Neural progenitor cell (in vitro differentiated cells): ENCODE data around the gene RTN4RL1. TPM values are rescaled to one million over a fixed set of nuclear protein-coding genes. Genes with fewer than 3 reads are reported as not detected.

Experiments used
- DNase-seq: peaks from one replicate; pipeline ENCODE4 v3.0.0-alpha.2; 2016; ENCODE audit warnings: low spot score
- H2AFZ ChIP-seq: fragments of 200-600 bp; sonication (generic); replicated peaks from 2 replicates; pipeline ENCODE4 v1.6.1; 2016; ENCODE audit warnings: antibody characterized with exemption
- H3F3A ChIP-seq: fragments of 200-600 bp; sonication (generic); 2 replicates; pipeline ENCODE4 v1.6.1; 2016; ENCODE audit warnings: antibody characterized with exemption, low read depth
- H3K27ac ChIP-seq: fragments of 200-600 bp; sonication (generic); 2 replicates; pipeline ENCODE4 v1.5.1; 2016; ENCODE audit warnings: mild to moderate bottlenecking
- H3K27me3 ChIP-seq: fragments of 200-600 bp; sonication (generic); 2 replicates; pipeline ENCODE4 v1.6.1; 2016; ENCODE audit warnings: mild to moderate bottlenecking, moderate library complexity
- H3K36me3 ChIP-seq: fragments of 200-600 bp; sonication (generic); 2 replicates; pipeline ENCODE4 v1.5.1; 2016
- H3K4me1 ChIP-seq: fragments of 200-600 bp; sonication (generic); 2 replicates; pipeline ENCODE4 v1.6.1; 2016; ENCODE audit warnings: mixed run types
- H3K4me2 ChIP-seq: fragments of 200-600 bp; sonication (generic); 2 replicates; pipeline ENCODE4 v1.6.1; 2016
- H3K4me3 ChIP-seq: fragments of 200-600 bp; sonication (generic); 2 replicates; pipeline ENCODE4 v1.5.1; 2016
- H3K79me2 ChIP-seq: fragments of 200-600 bp; sonication (generic); 2 replicates; pipeline ENCODE4 v1.6.1; 2016; ENCODE audit warnings: low read depth
- H3K9ac ChIP-seq: fragments of 200-600 bp; sonication (generic); 2 replicates; pipeline ENCODE4 v1.6.1; 2016
- H3K9me3 ChIP-seq: fragments of 200-600 bp; sonication (generic); 2 replicates; pipeline ENCODE4 v1.5.1; 2016; ENCODE audit warnings: low read depth
- H4K20me1 ChIP-seq: fragments of 200-600 bp; sonication (generic); 2 replicates; pipeline ENCODE4 v1.6.1; 2016; ENCODE audit warnings: low read depth
- H3K27ac Mint-ChIP-seq: 3 replicates; pipeline ENCODE4 v1.8.0; 2021; ENCODE audit warnings: mixed read lengths
- H3K27me3 Mint-ChIP-seq: 2 replicates; pipeline ENCODE4 v1.8.0; 2022; ENCODE audit warnings: low read depth, mild to moderate bottlenecking, inconsistent platforms, moderate library complexity, mixed read lengths; ENCODE audit not compliant: insufficient read depth
- H3K36me3 Mint-ChIP-seq: 3 replicates; pipeline ENCODE4 v1.8.0; 2021; ENCODE audit warnings: mixed read lengths
- H3K4me1 Mint-ChIP-seq: 3 replicates; pipeline ENCODE4 v1.8.0; 2021; ENCODE audit warnings: mixed read lengths
- H3K4me3 Mint-ChIP-seq: 3 replicates; pipeline ENCODE4 v1.8.0; 2021; ENCODE audit warnings: mild to moderate bottlenecking, moderate library complexity, mixed read lengths
- H3K9me3 Mint-ChIP-seq: 3 replicates; pipeline ENCODE4 v1.8.0; 2020; ENCODE audit warnings: mixed read lengths
- EZH2 ChIP-seq: fragments of 200-600 bp; sonication (generic); IDR thresholded peaks from 2 replicates; pipeline ENCODE4 v1.6.1; 2017; ENCODE audit warnings: antibody characterized with exemption, mild to moderate bottlenecking, moderate library complexity
- EZH2phosphoT487 ChIP-seq: fragments of 200-600 bp; sonication (generic); IDR thresholded peaks from 2 replicates; pipeline ENCODE4 v1.6.1; 2017; ENCODE audit warnings: antibody characterized with exemption
- total RNA-seq: library from RNA; depleted of rRNA; stranded (reverse); fragments of >200 nt; gene quantifications from 2 replicates; pipeline ENCODE4 v1.2.3, GENCODE V29; 2015; ENCODE audit warnings: low replicate concordance
- TF ChIP-seq, protein P1 (sequence below): fragments of 200-600 bp; sonication (generic); IDR thresholded peaks from 2 replicates; pipeline ENCODE4 v1.5.1; 2017; ENCODE audit warnings: antibody characterized with exemption, mild to moderate bottlenecking

RTN4RL1 gene
- total RNA-seq, 1 donor from 2014 or later: 3.4 TPM

DNA sequence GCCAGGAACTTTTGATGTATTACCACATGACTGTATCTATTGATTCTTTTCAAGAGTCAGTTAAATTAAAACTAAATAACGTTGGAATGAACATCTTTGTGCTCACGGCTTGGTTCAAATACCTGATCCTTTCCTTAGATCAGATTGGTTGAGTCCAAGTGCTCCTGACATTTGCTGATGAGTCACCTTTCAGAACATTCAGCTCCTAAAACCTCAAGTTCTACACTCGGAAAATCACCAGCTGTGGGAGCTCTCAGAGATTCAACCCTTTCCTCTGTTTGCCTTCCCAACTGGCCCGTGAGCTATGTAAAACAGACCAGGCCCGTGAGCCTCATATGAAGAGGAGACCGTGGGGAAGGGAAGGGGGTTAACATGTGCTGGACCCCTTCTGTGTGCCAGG, 68.1 kb downstream of the RTN4RL1 start:
- Histone ChIP-seq H3K9ac (no peak overlapping the region), H4K20me1 (no peaks in the 10 kb centered on the region), H3F3A (peaks cover 28% of the 10 kb centered on the region), H3K4me3 (no peak overlapping the region), H3K4me2 (no peak overlapping the region), H3K79me2 (no peaks in the 10 kb centered on the region), H3K27me3 (peaks cover 4% of the 10 kb centered on the region), H3K9me3 (no peaks in the 10 kb centered on the region), H2AFZ (no peak overlapping the region), H3K36me3 (no peaks in the 10 kb centered on the region), H3K27ac (no peak overlapping the region), H3K4me1 (peaks cover 21% of the 10 kb centered on the region)
- no peaks in the 10 kb centered on the region for H3K36me3 Mint-ChIP-seq
- H3K9me3 Mint-ChIP-seq: no peaks in the 10 kb centered on the region
- peaks cover 50% of the 10 kb centered on the region for H3K4me1 Mint-ChIP-seq
- H3K4me3 Mint-ChIP-seq: no peak overlapping the region
- peaks cover 15% of the 10 kb centered on the region for H3K27me3 Mint-ChIP-seq
- no peak for TF ChIP-seq EZH2
- TF ChIP-seq, protein P1, sequence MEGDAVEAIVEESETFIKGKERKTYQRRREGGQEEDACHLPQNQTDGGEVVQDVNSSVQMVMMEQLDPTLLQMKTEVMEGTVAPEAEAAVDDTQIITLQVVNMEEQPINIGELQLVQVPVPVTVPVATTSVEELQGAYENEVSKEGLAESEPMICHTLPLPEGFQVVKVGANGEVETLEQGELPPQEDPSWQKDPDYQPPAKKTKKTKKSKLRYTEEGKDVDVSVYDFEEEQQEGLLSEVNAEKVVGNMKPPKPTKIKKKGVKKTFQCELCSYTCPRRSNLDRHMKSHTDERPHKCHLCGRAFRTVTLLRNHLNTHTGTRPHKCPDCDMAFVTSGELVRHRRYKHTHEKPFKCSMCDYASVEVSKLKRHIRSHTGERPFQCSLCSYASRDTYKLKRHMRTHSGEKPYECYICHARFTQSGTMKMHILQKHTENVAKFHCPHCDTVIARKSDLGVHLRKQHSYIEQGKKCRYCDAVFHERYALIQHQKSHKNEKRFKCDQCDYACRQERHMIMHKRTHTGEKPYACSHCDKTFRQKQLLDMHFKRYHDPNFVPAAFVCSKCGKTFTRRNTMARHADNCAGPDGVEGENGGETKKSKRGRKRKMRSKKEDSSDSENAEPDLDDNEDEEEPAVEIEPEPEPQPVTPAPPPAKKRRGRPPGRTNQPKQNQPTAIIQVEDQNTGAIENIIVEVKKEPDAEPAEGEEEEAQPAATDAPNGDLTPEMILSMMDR: no peak
- DNase-seq: no peak
- no peak overlapping the region for H3K27ac Mint-ChIP-seq

DNA sequence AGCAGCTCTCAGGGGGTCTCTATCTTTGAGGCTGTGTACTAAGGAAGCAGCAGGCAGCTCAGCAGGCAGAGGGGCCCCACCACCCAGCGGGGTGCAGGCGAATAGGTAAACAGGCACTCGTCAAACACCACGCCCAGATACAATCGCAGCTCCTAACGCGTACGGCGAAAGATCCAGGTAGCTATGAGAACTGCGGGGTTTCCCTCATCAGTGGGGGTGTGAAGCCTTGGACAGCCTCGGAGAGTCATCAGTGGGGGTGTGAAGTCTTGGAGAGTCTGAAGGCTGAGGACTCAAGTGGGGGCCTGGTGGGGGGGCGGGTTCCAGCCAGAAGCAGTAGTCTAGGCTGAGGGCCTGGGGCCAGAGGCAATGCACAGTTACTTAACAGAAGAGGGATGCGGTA, 69.0 kb downstream of the RTN4RL1 start:
- H3K9me3 Mint-ChIP-seq: no peaks in the 10 kb centered on the region
- H3K27me3 Mint-ChIP-seq: peaks cover 17% of the 10 kb centered on the region
- no peak overlapping the region for H3K27ac Mint-ChIP-seq
- no peaks in the 10 kb centered on the region for H3K9me3 ChIP-seq
- DNase-seq: no peak
- H3K27ac ChIP-seq: no peak overlapping the region
- peaks cover 19% of the 10 kb centered on the region for H3K4me1 ChIP-seq
- H3F3A ChIP-seq: peaks cover 21% of the 10 kb centered on the region
- H3K27me3 ChIP-seq: peaks cover 4% of the 10 kb centered on the region
- H3K4me3 ChIP-seq: no peak overlapping the region
- H2AFZ ChIP-seq: no peak overlapping the region
- H3K4me3 Mint-ChIP-seq: peak overlapping the region; percentile 6
- H3K9ac ChIP-seq: no peak overlapping the region
- H3K79me2 ChIP-seq: no peaks in the 10 kb centered on the region
- H3K36me3 Mint-ChIP-seq: no peaks in the 10 kb centered on the region
- no peak overlapping the region for H3K4me2 ChIP-seq
- H3K36me3 ChIP-seq: no peaks in the 10 kb centered on the region
- TF ChIP-seq, protein P1: no peak
- TF ChIP-seq EZH2phosphoT487: no peak
- TF ChIP-seq EZH2: no peak
- no peaks in the 10 kb centered on the region for H4K20me1 ChIP-seq
- peaks cover 52% of the 10 kb centered on the region for H3K4me1 Mint-ChIP-seq

- H3K36me3 Mint-ChIP-seq: no peaks in the 10 kb centered on the region
- no peak overlapping the region for H3K9ac ChIP-seq
- H3K36me3 ChIP-seq: no peaks in the 10 kb centered on the region
- H3K4me1 Mint-ChIP-seq: peaks cover 39% of the 10 kb centered on the region
- no peak overlapping the region for H3K4me3 ChIP-seq
- DNase-seq: no peak
- peaks cover 10% of the 10 kb centered on the region for H3F3A ChIP-seq
- TF ChIP-seq EZH2phosphoT487 (no peak), EZH2 (no peak)
- TF ChIP-seq, protein P1: no peak
- no peak overlapping the region for H3K27ac Mint-ChIP-seq
- no peaks in the 10 kb centered on the region for H3K9me3 ChIP-seq
- no peak overlapping the region for H3K4me3 Mint-ChIP-seq
- H3K27me3 ChIP-seq: peaks cover 4% of the 10 kb centered on the region
- no peak overlapping the region for H3K27ac ChIP-seq
- H3K4me2 ChIP-seq: no peak overlapping the region
- H2AFZ ChIP-seq: no peak overlapping the region
- no peaks in the 10 kb centered on the region for H3K79me2 ChIP-seq
- no peaks in the 10 kb centered on the region for H4K20me1 ChIP-seq
- H3K27me3 Mint-ChIP-seq: peaks cover 13% of the 10 kb centered on the region
- no peaks in the 10 kb centered on the region for H3K9me3 Mint-ChIP-seq
- peaks cover 8% of the 10 kb centered on the region for H3K4me1 ChIP-seq
Observed at GRCh38 chr17:1953831-1954230, 71.3 kb downstream of the RTN4RL1 start.
